ENCODE measurements around the gene KIF16B.

The KIF16B gene

GRCh38 chr20:16573001-16573965 is at the start of gene KIF16B:
TSS of gene KIF16B (minus strand) at chr20:16573448. CDS start at chr20:16573275, 173 bp downstream.
- Histone ChIP-seq H3K9me3 (ENCODE audit: severe bottlenecking) (no peaks in the 10 kb centered on the region), H3K4me3 (ENCODE audit: low read depth, low read length) (peak within 1 kb of the TSS; percentile 83), H3K27ac (peak within 1 kb of the TSS; percentile 39), H3K27me3 (ENCODE audit: insufficient read depth, low read depth, severe bottlenecking) (no peaks in the 10 kb centered on the region), H3K36me3 (no peaks in the 10 kb centered on the region)
- DNase-seq: peak; percentile 94
- TF ChIP-seq CTCF (IDR thresholded peaks at IDR 0.05; ENCODE audit: low read depth, low read length): no peak

- TF ChIP-seq CTCF (IDR thresholded peaks at IDR 0.05; ENCODE audit: low read depth, low read length): no peak
- Histone ChIP-seq H3K27me3 (ENCODE audit: insufficient read depth, low read depth, severe bottlenecking) (no peaks in the 10 kb centered on the region), H3K36me3 (no peaks in the 10 kb centered on the region), H3K4me3 (ENCODE audit: low read depth, low read length) (no peak overlapping the region), H3K27ac (no peak overlapping the region), H3K9me3 (ENCODE audit: severe bottlenecking) (no peaks in the 10 kb centered on the region)
- DNase-seq: no peak
These were observed 49.3 kb upstream of the KIF16B start for GRCh38 chr20:16622501-16622900.

- Histone ChIP-seq H3K36me3 (no peaks in the 10 kb centered on the region), H3K27ac (no peak overlapping the region), H3K9me3 (ENCODE audit: severe bottlenecking) (no peaks in the 10 kb centered on the region), H3K27me3 (ENCODE audit: insufficient read depth, low read depth, severe bottlenecking) (no peaks in the 10 kb centered on the region), H3K4me3 (ENCODE audit: low read depth, low read length) (no peak overlapping the region)
- no peak for DNase-seq
- no peak for TF ChIP-seq CTCF (IDR thresholded peaks at IDR 0.05; ENCODE audit: low read depth, low read length)
These were observed 48.3 kb upstream of the KIF16B start for GRCh38 chr20:16621435-16622141.

- Histone ChIP-seq H3K36me3 (no peaks in the 10 kb centered on the region), H3K27me3 (ENCODE audit: insufficient read depth, low read depth, severe bottlenecking) (no peaks in the 10 kb centered on the region), H3K9me3 (ENCODE audit: severe bottlenecking) (no peaks in the 10 kb centered on the region), H3K27ac (no peak overlapping the region), H3K4me3 (ENCODE audit: low read depth, low read length) (no peak overlapping the region)
- DNase-seq: no peak
- TF ChIP-seq CTCF (IDR thresholded peaks at IDR 0.05; ENCODE audit: low read depth, low read length): no peak
These were observed 47.7 kb upstream of the KIF16B start for GRCh38 chr20:16620961-16621360.

GRCh38 chr20:16619953-16620352 is 46.7 kb upstream of the KIF16B start:
- H3K27me3 ChIP-seq (ENCODE audit: insufficient read depth, low read depth, severe bottlenecking): no peaks in the 10 kb centered on the region
- no peak overlapping the region for H3K4me3 ChIP-seq (ENCODE audit: low read depth, low read length)
- no peaks in the 10 kb centered on the region for H3K9me3 ChIP-seq (ENCODE audit: severe bottlenecking)
- no peaks in the 10 kb centered on the region for H3K36me3 ChIP-seq
- no peak overlapping the region for H3K27ac ChIP-seq
- TF ChIP-seq CTCF (IDR thresholded peaks at IDR 0.05; ENCODE audit: low read depth, low read length): no peak
- DNase-seq: no peak

All from WERI-Rb-1 (cell line).